ENCODE measurements around the gene BRD3OS. TPM values are rescaled to one million over a fixed set of nuclear protein-coding genes. Genes with fewer than 3 reads are reported as not detected.

BRD3OS gene
- total RNA-seq, 1 experiment from 2014 or later, result 13.6 TPM

- Histone ChIP-seq H3K27ac (ENCODE audit: low read length) (no peak overlapping the region), H3K9me3 (ENCODE audit: low read length) (no peaks in the 10 kb centered on the region), H3K9ac (ENCODE audit: low read length) (no peak overlapping the region), H2AFZ (ENCODE audit: low read length) (no peak overlapping the region), H3K79me2 (ENCODE audit: low read length) (peaks cover 12% of the 10 kb centered on the region), H3K27me3 (ENCODE audit: low read length) (no peaks in the 10 kb centered on the region), H4K20me1 (ENCODE audit: low read length) (no peaks in the 10 kb centered on the region), H3F3A (ENCODE audit: low read length, unreplicated experiment) (no peaks in the 10 kb centered on the region), H3K4me3 (ENCODE audit: low read length) (no peak overlapping the region), H3K4me1 (ENCODE audit: insufficient read depth, low read length) (peaks cover under 1% of the 10 kb centered on the region; the same call in 1 of the 2 replicates), H3K4me2 (ENCODE audit: low read length) (no peak overlapping the region), H3K36me3 (ENCODE audit: low read depth, low read length) (no peaks in the 10 kb centered on the region), H3K9me2 (replicated peaks; ENCODE audit: low read length) (no peaks in the 10 kb centered on the region)
- ChIA-PET POLR2A (ENCODE audit: unreplicated experiment) (no interaction called here), CTCF (no interaction called here)
- ATAC-seq (no peak), DNase-seq (no peak)
- BruUV-seq (replicated peaks), result no TSS peak
- TF ChIP-seq EZH2 (IDR thresholded peaks at IDR 0.05; ENCODE audit: low read length, unreplicated experiment), result no peak
- no peak for TF ChIP-seq EZH2phosphoT487 (IDR thresholded peaks at IDR 0.05; ENCODE audit: borderline replicate concordance, low read length)
- no peak for TF ChIP-seq CTCF (conservative IDR thresholded peaks at IDR 0.05; ENCODE audit: low read depth, low read length)
- intact Hi-C loops (cut with micrococcal nuclease), result no loop called here
Observed at GRCh38 chr9:134049772-134050588, 24.7 kb downstream of the BRD3OS start.

- DNase-seq (no peak), ATAC-seq (no peak)
- Histone ChIP-seq H3K9me2 (replicated peaks; ENCODE audit: low read length) (no peaks in the 10 kb centered on the region), H3K9ac (ENCODE audit: low read length) (no peak overlapping the region), H3K79me2 (ENCODE audit: low read length) (peaks cover 19% of the 10 kb centered on the region), H2AFZ (ENCODE audit: low read length) (no peak overlapping the region), H3K4me2 (ENCODE audit: low read length) (no peak overlapping the region), H3F3A (ENCODE audit: low read length, unreplicated experiment) (no peaks in the 10 kb centered on the region), H3K36me3 (ENCODE audit: low read depth, low read length) (no peaks in the 10 kb centered on the region), H4K20me1 (ENCODE audit: low read length) (no peaks in the 10 kb centered on the region), H3K27ac (ENCODE audit: low read length) (no peak overlapping the region), H3K4me1 (ENCODE audit: insufficient read depth, low read length) (peaks cover 8% of the 10 kb centered on the region), H3K4me3 (ENCODE audit: low read length) (no peak overlapping the region), H3K9me3 (ENCODE audit: low read length) (no peaks in the 10 kb centered on the region), H3K27me3 (ENCODE audit: low read length) (no peaks in the 10 kb centered on the region)
- TF ChIP-seq CTCF (conservative IDR thresholded peaks at IDR 0.05; ENCODE audit: low read depth, low read length) (no peak), EZH2phosphoT487 (IDR thresholded peaks at IDR 0.05; ENCODE audit: borderline replicate concordance, low read length) (no peak), EZH2 (IDR thresholded peaks at IDR 0.05; ENCODE audit: low read length, unreplicated experiment) (no peak)
- ChIA-PET POLR2A (ENCODE audit: unreplicated experiment) (no interaction called here), CTCF (no interaction called here)
- intact Hi-C loops (cut with micrococcal nuclease), result no loop called here
- BruUV-seq (replicated peaks), result no TSS peak
Observed at GRCh38 chr9:134050726-134051125, 25.4 kb downstream of the BRD3OS start.

GRCh38 chr9:134051319-134051718 lies 26.0 kb downstream of the BRD3OS start:
- BruUV-seq (replicated peaks), result no TSS peak
- H3K9me3 ChIP-seq (ENCODE audit: low read length), result no peaks in the 10 kb centered on the region
- POLR2A ChIA-PET (ENCODE audit: unreplicated experiment), result no interaction called here

More at GRCh38 chr9:134051319-134051718, 26.0 kb downstream of the BRD3OS start:
- H3K79me2 ChIP-seq (ENCODE audit: low read length), result peaks cover 21% of the 10 kb centered on the region
- no peak for TF ChIP-seq EZH2 (IDR thresholded peaks at IDR 0.05; ENCODE audit: low read length, unreplicated experiment)
- TF ChIP-seq EZH2phosphoT487 (IDR thresholded peaks at IDR 0.05; ENCODE audit: borderline replicate concordance, low read length), result no peak
- TF ChIP-seq CTCF (conservative IDR thresholded peaks at IDR 0.05; ENCODE audit: low read depth, low read length), result no peak
- ATAC-seq, result no peak
- H2AFZ ChIP-seq (ENCODE audit: low read length), result no peak overlapping the region
- H3K9ac ChIP-seq (ENCODE audit: low read length), result no peak overlapping the region
- intact Hi-C loops (cut with micrococcal nuclease), result no loop called here
- no peaks in the 10 kb centered on the region for H3K36me3 ChIP-seq (ENCODE audit: low read depth, low read length)
- no peaks in the 10 kb centered on the region for H4K20me1 ChIP-seq (ENCODE audit: low read length)
- CTCF ChIA-PET, result no interaction called here
- H3K4me1 ChIP-seq (ENCODE audit: insufficient read depth, low read length), result peaks cover 14% of the 10 kb centered on the region
- no peak overlapping the region for H3K27ac ChIP-seq (ENCODE audit: low read length)
- no peaks in the 10 kb centered on the region for H3F3A ChIP-seq (ENCODE audit: low read length, unreplicated experiment)
- DNase-seq, result no peak
- no peaks in the 10 kb centered on the region for H3K9me2 ChIP-seq (replicated peaks; ENCODE audit: low read length)
- H3K4me2 ChIP-seq (ENCODE audit: low read length), result no peak overlapping the region
- no peaks in the 10 kb centered on the region for H3K27me3 ChIP-seq (ENCODE audit: low read length)
- no peak overlapping the region for H3K4me3 ChIP-seq (ENCODE audit: low read length)
